H9 (cell line): Measurements from ENCODE around the gene EPM2A. TPM values are rescaled to one million over a fixed set of nuclear protein-coding genes. Genes with fewer than 3 reads are reported as not detected.

Experiments used
- DNase-seq: peaks from one replicate; pipeline ENCODE4 v3.0.0-alpha.2; 2017
- H2AFZ ChIP-seq: one replicate; pipeline ENCODE4 v1.6.1; 2013; ENCODE audit warnings: mild to moderate bottlenecking, low read length, control low read depth, moderate library complexity
- H2AK5ac ChIP-seq: 2 replicates; pipeline ENCODE4 v1.6.1; 2013; ENCODE audit warnings: low read length, control low read depth, mixed read lengths; ENCODE audit not compliant: insufficient read length
- H2BK120ac ChIP-seq: one replicate; pipeline ENCODE4 v1.6.1; 2013; ENCODE audit warnings: low read depth, mild to moderate bottlenecking, low read length, control low read depth, inconsistent platforms; ENCODE audit not compliant: poor library complexity, severe bottlenecking
- H2BK12ac ChIP-seq: 2 replicates; pipeline ENCODE4 v1.6.1; 2013; ENCODE audit warnings: low read length, control low read depth, mixed read lengths, low read depth; ENCODE audit not compliant: insufficient read length
- H2BK15ac ChIP-seq: 2 replicates; pipeline ENCODE4 v1.6.1; 2013; ENCODE audit warnings: low read depth, low read length, control low read depth
- H2BK20ac ChIP-seq: one replicate; pipeline ENCODE4 v1.6.1; 2013; ENCODE audit warnings: low read depth, mild to moderate bottlenecking, low read length, control low read depth, inconsistent platforms; ENCODE audit not compliant: poor library complexity, severe bottlenecking
- H2BK5ac ChIP-seq: 2 replicates; pipeline ENCODE4 v1.6.1; 2013; ENCODE audit warnings: low read length, control low read depth, mixed read lengths; ENCODE audit not compliant: insufficient read length
- H3K14ac ChIP-seq: 2 replicates; pipeline ENCODE4 v1.6.1; 2013; ENCODE audit warnings: low read length, control low read depth; ENCODE audit not compliant: insufficient read depth
- H3K18ac ChIP-seq: 2 replicates; pipeline ENCODE4 v1.6.1; 2013; ENCODE audit warnings: low read depth, mild to moderate bottlenecking, mixed read lengths, low read length, control low read depth; ENCODE audit not compliant: insufficient read length
- H3K23ac ChIP-seq: 2 replicates; pipeline ENCODE4 v1.6.1; 2013; ENCODE audit warnings: low read length, control low read depth, mixed read lengths, low read depth; ENCODE audit not compliant: insufficient read length
- H3K23me2 ChIP-seq: 2 replicates; pipeline ENCODE4 v1.6.1; 2013; ENCODE audit warnings: low read depth, mild to moderate bottlenecking, mixed read lengths, low read length, control low read depth; ENCODE audit not compliant: insufficient read length, poor library complexity, severe bottlenecking
- H3K27ac ChIP-seq: 2 replicates; pipeline ENCODE4 v1.5.1; 2013; ENCODE audit warnings: low read length, control low read depth, mixed read lengths, low read depth; ENCODE audit not compliant: insufficient read length
- H3K27me3 ChIP-seq: 2 replicates; pipeline ENCODE4 v1.6.1; 2013; ENCODE audit warnings: low read length, control low read depth, inconsistent platforms; ENCODE audit not compliant: insufficient read depth
- H3K4ac ChIP-seq: 2 replicates; pipeline ENCODE4 v1.6.1; 2013; ENCODE audit warnings: low read depth, mild to moderate bottlenecking, control low read depth, inconsistent platforms, low read length, moderate library complexity
- H3K4me1 ChIP-seq: 2 replicates; pipeline ENCODE4 v1.6.1; 2013; ENCODE audit warnings: low read length, control low read depth, inconsistent platforms; ENCODE audit not compliant: insufficient read depth
- H3K4me2 ChIP-seq: 2 replicates; pipeline ENCODE4 v1.6.1; 2013; ENCODE audit warnings: low read length, control low read depth, mixed read lengths; ENCODE audit not compliant: insufficient read length, insufficient read depth
- H3K56ac ChIP-seq: 2 replicates; pipeline ENCODE4 v1.6.1; 2013; ENCODE audit warnings: low read depth, mild to moderate bottlenecking, mixed read lengths, low read length, control low read depth; ENCODE audit not compliant: insufficient read length
- H3K79me1 ChIP-seq: 2 replicates; pipeline ENCODE4 v1.6.1; 2013; ENCODE audit warnings: low read depth, mild to moderate bottlenecking, moderate library complexity, low read length, control low read depth, inconsistent platforms; ENCODE audit not compliant: insufficient read depth, poor library complexity, severe bottlenecking
- H3K79me2 ChIP-seq: 2 replicates; pipeline ENCODE4 v1.6.1; 2013; ENCODE audit warnings: low read length, control low read depth, inconsistent platforms; ENCODE audit not compliant: insufficient read depth
- H3K9ac ChIP-seq: 2 replicates; pipeline ENCODE4 v1.6.1; 2013; ENCODE audit warnings: low read length, control low read depth, mixed read lengths; ENCODE audit not compliant: insufficient read length; ENCODE audit errors: extremely low read depth
- H3K9me3 ChIP-seq: one replicate; pipeline ENCODE4 v1.6.1; 2013; ENCODE audit warnings: low read depth, low read length, inconsistent platforms; ENCODE audit not compliant: control insufficient read depth
- H3T11ph ChIP-seq: one replicate; pipeline ENCODE4 v1.6.1; 2013; ENCODE audit warnings: mild to moderate bottlenecking, low read length, control low read depth, inconsistent platforms
- H4K20me1 ChIP-seq: one replicate; pipeline ENCODE4 v1.6.1; 2013; ENCODE audit not compliant: control insufficient read depth, insufficient read length, insufficient read depth
- H4K5ac ChIP-seq: 2 replicates; pipeline ENCODE4 v1.6.1; 2013; ENCODE audit warnings: low read depth, mild to moderate bottlenecking, mixed read lengths, low read length, control low read depth; ENCODE audit not compliant: insufficient read length
- H4K8ac ChIP-seq: replicated peaks from 2 replicates; pipeline ENCODE4 v1.6.1; 2013; ENCODE audit warnings: low read length, control low read depth, mixed read lengths, low read depth; ENCODE audit not compliant: insufficient read length
- H4K91ac ChIP-seq: 2 replicates; pipeline ENCODE4 v1.6.1; 2013; ENCODE audit warnings: low read depth, mild to moderate bottlenecking, moderate library complexity, mixed read lengths, low read length, control low read depth; ENCODE audit not compliant: insufficient read length
- H3K27ac Mint-ChIP-seq, 3 experiments: 2 replicates in 2 of 3; 3 replicates in 1 of 3; pipeline ENCODE4 v1.8.0; 2020 to 2021; ENCODE audit warnings: mixed read lengths in 3 of 3, mild to moderate bottlenecking in 1 of 3, moderate library complexity in 1 of 3
- H3K27me3 Mint-ChIP-seq: 2 replicates; pipeline ENCODE4 v1.8.0; 2021; ENCODE audit warnings: low read depth, mild to moderate bottlenecking, moderate library complexity, mixed read lengths
- H3K36me3 Mint-ChIP-seq, 3 experiments: 2 replicates in 2 of 3; 3 replicates in 1 of 3; pipeline ENCODE4 v1.8.0; 2020 to 2021; ENCODE audit warnings: low read depth in 3 of 3, mixed read lengths in 3 of 3; ENCODE audit not compliant: insufficient read depth in 1 of 3
- H3K4me1 Mint-ChIP-seq, 2 experiments: 2 replicates each; pipeline ENCODE4 v1.8.0; 2020; ENCODE audit warnings: mixed read lengths in 2 of 2
- H3K4me3 Mint-ChIP-seq, 2 experiments: 2 replicates in 1 of 2; 3 replicates in 1 of 2; pipeline ENCODE4 v1.8.0; 2020 to 2021; ENCODE audit warnings: mild to moderate bottlenecking in 2 of 2, mixed read lengths in 2 of 2, moderate library complexity in 1 of 2
- H3K9me3 Mint-ChIP-seq, 2 experiments: 2 replicates in 1 of 2; 3 replicates in 1 of 2; pipeline ENCODE4 v1.8.0; 2020; ENCODE audit warnings: mild to moderate bottlenecking in 2 of 2, mixed read lengths in 2 of 2, moderate library complexity in 1 of 2
- CTCF ChIP-seq: fragments of 200-600 bp; sonication (generic); conservative IDR thresholded peaks from 3 replicates; pipeline ENCODE4 v1.8.0; 2021; ENCODE audit warnings: antibody characterized with exemption, mild to moderate bottlenecking
- WGBS: extraction: QIAGEN DNeasy Blood & Tissue Kit; methylation state at CpG from one replicate; pipeline ENCODE4 v1.1.7; 2013; ENCODE audit warnings: missing lambda C conversion rate, low lambda C conversion rate, mixed read lengths; ENCODE audit not compliant: insufficient read length; ENCODE audit errors: extremely low coverage; 5-methylcytosine and 5-hydroxymethylcytosine counted together
- total RNA-seq: library from RNA; stranded (reverse); gene quantifications from 2 replicates; pipeline ENCODE4 v1.2.1, GENCODE V29; 2021

Gene EPM2A
- total RNA-seq, 1 experiment from 2014 or later = 8.2 TPM

- H3K9me3 ChIP-seq = no peaks in the 10 kb centered on the region
- peaks cover 6 to 8% of the 10 kb centered on the region in 2 experiments; a peak in 3 of 4 replicates for H3K4me1 Mint-ChIP-seq
Observed at GRCh38 chr6:145602726-145603326, 132.5 kb downstream of the EPM2A start.

More at GRCh38 chr6:145602726-145603326, 132.5 kb downstream of the EPM2A start:
- Histone ChIP-seq H3K23ac (no peak overlapping the region), H3K14ac (no peak overlapping the region), H3K56ac (no peak overlapping the region), H2BK120ac (no peak overlapping the region), H3K4me2 (no peak overlapping the region), H2BK15ac (no peak overlapping the region), H3T11ph (no peak overlapping the region), H3K4me1 (no peaks in the 10 kb centered on the region), H2BK5ac (no peak overlapping the region), H2BK20ac (no peak overlapping the region), H3K23me2 (no peaks in the 10 kb centered on the region), H4K8ac (no peak overlapping the region), H3K4ac (no peak overlapping the region), H4K5ac (no peak overlapping the region), H4K20me1 (no peaks in the 10 kb centered on the region), H3K27ac (no peak overlapping the region), H3K18ac (no peak overlapping the region), H3K9ac (no peak overlapping the region), H3K79me1 (no peaks in the 10 kb centered on the region), H3K79me2 (no peaks in the 10 kb centered on the region), H4K91ac (no peak overlapping the region), H2AK5ac (no peak overlapping the region), H2AFZ (no peak overlapping the region), H3K27me3 (no peaks in the 10 kb centered on the region), H2BK12ac (no peak overlapping the region)
- TF ChIP-seq CTCF = no peak
- no peaks in the 10 kb centered on the region for H3K27me3 Mint-ChIP-seq
- no peak overlapping the region for H3K27ac Mint-ChIP-seq
- H3K36me3 Mint-ChIP-seq = no peaks in the 10 kb centered on the region
- DNase-seq = no peak
- H3K4me3 Mint-ChIP-seq = no peak overlapping the region
- WGBS = no CpG with 5 or more reads among the region's 4 CpGs
- H3K9me3 Mint-ChIP-seq = 0 out of 5 replicates have a peak, but pooled peaks cover 0 to 3% of the 10 kb centered on the region in 2 experiments
